Testis (tissue), 3 donors: ENCODE measurements around the gene VASN. TPM values are rescaled to one million over a fixed set of nuclear protein-coding genes. Genes with fewer than 3 reads are reported as not detected.

ENCODE experiments used
- DNase-seq: peaks from one replicate; pipeline ENCODE4 v3.0.0-alpha.2; 2019
- H3K27ac ChIP-seq, 2 donors: fragments of 200-600 bp; sonication (generic); one replicate each; pipeline ENCODE4 v1.5.1; 2019
- H3K27me3 ChIP-seq: fragments of 200-600 bp; sonication (generic); one replicate; pipeline ENCODE4 v1.5.1; 2019
- H3K36me3 ChIP-seq: fragments of 200-600 bp; sonication (generic); one replicate; pipeline ENCODE4 v1.5.1; 2017; ENCODE audit warnings: low read depth; ENCODE audit errors: missing control alignments
- H3K4me1 ChIP-seq: fragments of 200-600 bp; sonication (generic); one replicate; pipeline ENCODE4 v1.5.1; 2019
- H3K4me3 ChIP-seq, 2 donors: fragments of 200-600 bp; sonication (generic); one replicate each; pipeline ENCODE4 v1.5.1; 2017 to 2019
- H3K9me3 ChIP-seq: fragments of 200-600 bp; sonication (generic); one replicate; pipeline ENCODE4 v1.5.1; 2017
- CTCF ChIP-seq, 3 experiments: fragments of 450-650 bp in 2 of 3; fragments of 200-600 bp in 1 of 3; sonication (generic) in 1 of 3; IDR thresholded peaks; one replicate each; pipeline ENCODE4 v1.5.1; 2016 to 2019; ENCODE audit warnings: antibody characterized with exemption in 3 of 3, mild to moderate bottlenecking in 2 of 3, moderate library complexity in 1 of 3
- POLR2A ChIP-seq: fragments of 450-650 bp; IDR thresholded peaks from one replicate; pipeline ENCODE4 v1.6.1; 2017; ENCODE audit warnings: antibody characterized with exemption, mild to moderate bottlenecking, moderate library complexity
- WGBS, 2 donors: methylation state at CpG; one replicate each; pipeline ENCODE4 v1.1.5; 2018; 5-methylcytosine and 5-hydroxymethylcytosine counted together
- intact Hi-C: fragments of 100-400 bp; cut with DNase I; formaldehyde crosslinking; loops from one replicate; pipeline ENCODE4 v1.15.1; 2023; ENCODE audit warnings: low total_unique reads
- polyA plus RNA-seq: library from polyadenylated mRNA; stranded (reverse); fragments of 350-450 nt; fragmentation: Illumina TruSeq; extraction: RNeasy Lipid Tissue Mini Kit (QIAGEN cat#74804); gene quantifications from one replicate; pipeline ENCODE4 v1.2.3, GENCODE V29; 2014; ENCODE audit warnings: low read depth, low replicate concordance; ENCODE audit not compliant: insufficient read depth
- total RNA-seq, 2 donors: library from RNA; depleted of rRNA; stranded (reverse); fragments of >200 nt; gene quantifications; one replicate each; pipeline ENCODE4 v1.2.3, GENCODE V29; 2016

VASN gene
- total and polyA plus RNA-seq, 3 donors from 2014 or later, result 33.9 to 125 (median 103) TPM

GRCh38 chr16:4425378-4426020 is 53.9 kb downstream of the VASN start, which contains the start of gene DNAJA3:
TSS of gene DNAJA3 (plus strand) at chr16:4425868. CDS start at chr16:4425882, 14 bp downstream.
- Histone ChIP-seq H3K4me1 (peaks cover 10% of the 10 kb centered on the region), H3K27me3 (no peaks in the 10 kb centered on the region), H3K27ac (peak within 1 kb of the TSS; percentile 97 to 98), H3K36me3 (no peaks in the 10 kb centered on the region), H3K9me3 (no peaks in the 10 kb centered on the region), H3K4me3 (peak within 1 kb of the TSS; percentile 88 to 90)
- WGBS, 2 donors, result 1% methylated on average over 20 to 50 of the region's 68 CpGs
- peak; percentile 95 for DNase-seq
- intact Hi-C loops, result no loop called here
- TF ChIP-seq POLR2A, result no peak
- no peak for TF ChIP-seq CTCF (IDR thresholded peaks at IDR 0.05)

DNA sequence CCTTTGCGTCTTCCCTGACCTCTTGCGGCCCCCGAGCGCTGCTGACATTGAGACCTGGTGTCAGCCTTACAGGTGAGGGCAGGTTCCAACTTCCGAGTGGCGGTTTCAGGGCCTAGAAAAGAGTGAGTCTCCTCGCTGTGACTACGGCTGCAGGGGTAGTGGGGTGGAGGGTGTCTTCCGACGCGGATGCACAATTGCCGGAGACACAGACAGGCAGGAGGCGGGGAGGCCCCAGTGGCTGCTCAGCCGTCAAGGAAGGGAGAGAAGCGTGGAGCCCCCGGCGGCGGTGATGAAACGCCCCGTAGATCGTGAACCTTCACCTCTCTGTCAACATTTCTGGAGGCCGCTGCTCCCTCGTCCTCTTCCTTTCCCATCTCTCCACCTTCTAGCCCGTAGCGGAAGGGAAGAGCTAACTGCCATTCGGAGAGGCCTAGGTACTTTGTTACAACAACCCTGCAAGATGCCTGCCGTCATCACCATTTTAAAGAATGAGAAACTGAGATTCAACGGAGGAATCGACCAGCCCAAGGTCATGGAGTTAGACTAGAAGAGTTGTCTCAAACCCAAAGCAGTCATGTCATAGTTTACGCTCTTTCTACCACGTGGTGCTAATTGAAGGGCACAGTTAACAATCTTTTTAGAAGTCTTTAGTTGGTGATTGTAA is 54.5 kb downstream of the VASN start:
- peak overlapping the region; percentile 88 to 90 for H3K4me3 ChIP-seq
- no peak for DNase-seq
- no peaks in the 10 kb centered on the region for H3K36me3 ChIP-seq
- H3K27ac ChIP-seq, result peak overlapping the region; percentile 97 to 98
- WGBS, 2 donors, result 2 to 3% methylated on average over 18 to 31 of the region's 31 CpGs
- H3K4me1 ChIP-seq, result peaks cover 10% of the 10 kb centered on the region
- no peak for TF ChIP-seq CTCF (IDR thresholded peaks at IDR 0.05)
- TF ChIP-seq POLR2A, result no peak
- intact Hi-C loops, result no loop called here
- no peaks in the 10 kb centered on the region for H3K27me3 ChIP-seq
- H3K9me3 ChIP-seq, result no peaks in the 10 kb centered on the region

GRCh38 chr16:4426722-4427372 is 55.2 kb downstream of the VASN start:
- intact Hi-C loops, result no loop called here
- Histone ChIP-seq H3K9me3 (no peaks in the 10 kb centered on the region), H3K4me3 (no peak overlapping the region), H3K4me1 (peaks cover 10% of the 10 kb centered on the region), H3K36me3 (no peaks in the 10 kb centered on the region), H3K27ac (no peak overlapping the region), H3K27me3 (no peaks in the 10 kb centered on the region)
- no peak for DNase-seq
- WGBS, 2 donors, result 65 to 83% methylated on average over 12 of the region's 12 CpGs
- TF ChIP-seq CTCF (IDR thresholded peaks at IDR 0.05) (no peak), POLR2A (no peak)

GRCh38 chr16:4428500-4428899 is 56.9 kb downstream of the VASN start:
- intact Hi-C loops, result no loop called here

More at GRCh38 chr16:4428500-4428899, 56.9 kb downstream of the VASN start:
- Histone ChIP-seq H3K9me3 (no peaks in the 10 kb centered on the region), H3K4me3 (no peak overlapping the region), H3K27me3 (no peaks in the 10 kb centered on the region), H3K36me3 (no peaks in the 10 kb centered on the region), H3K27ac (no peak overlapping the region), H3K4me1 (peaks cover 10% of the 10 kb centered on the region)
- TF ChIP-seq POLR2A (no peak), CTCF (IDR thresholded peaks at IDR 0.05) (no peak)
- 93 to 94% methylated on average over 7 of the region's 7 CpGs for WGBS, 2 donors
- no peak for DNase-seq
